HUDEP-2 (cell line): ENCODE results near the gene ACTL8.

ENCODE experiments used
- DNase-seq, 76 experiments: peaks; one replicate each; lab custom pipeline; 2025; ENCODE audit not compliant: unreplicated experiment in 76 of 76; lab: John Stamatoyannopoulos, UW

The ACTL8 gene

GRCh38 chr1:17755120-17755519, at the start of gene ACTL8:
ACTL8 (plus strand) TSS chr1:17755333; CDS start chr1:17823009, 67,676 bp downstream.
- peak in 7 of 76 experiments; percentile 0 to 26 (median 10) for DNase-seq

GRCh38 chr1:17706445-17706844, 48.7 kb upstream of the ACTL8 start:
- DNase-seq, result no peak

GRCh38 chr1:17709981-17710380, 45.2 kb upstream of the ACTL8 start:
- DNase-seq, result no peak

- DNase-seq, result no peak
These were observed 44.1 kb upstream of the ACTL8 start for GRCh38 chr1:17710889-17711576.

GRCh38 chr1:17711577-17711910, 43.6 kb upstream of the ACTL8 start:
- DNase-seq, result no peak

- DNase-seq, result no peak
These were observed 43.2 kb upstream of the ACTL8 start for GRCh38 chr1:17711941-17712340.

GRCh38 chr1:17713993-17714392, 41.1 kb upstream of the ACTL8 start:
- DNase-seq, result no peak

- DNase-seq, result no peak
These were observed 37.3 kb upstream of the ACTL8 start for GRCh38 chr1:17717594-17718535.

GRCh38 chr1:17719874-17720273, 35.3 kb upstream of the ACTL8 start:
- DNase-seq, result no peak

GRCh38 chr1:17721444-17721843, 33.7 kb upstream of the ACTL8 start:
- DNase-seq, result no peak

GRCh38 chr1:17723684-17724083, 31.4 kb upstream of the ACTL8 start:
- no peak for DNase-seq

GRCh38 chr1:17724150-17724549, 31.0 kb upstream of the ACTL8 start:
- DNase-seq, result no peak

- no peak for DNase-seq
These were observed 29.9 kb upstream of the ACTL8 start for GRCh38 chr1:17725084-17725719.

GRCh38 chr1:17725811-17726582, 29.1 kb upstream of the ACTL8 start:
- no peak for DNase-seq

- no peak for DNase-seq
These were observed 26.9 kb upstream of the ACTL8 start for GRCh38 chr1:17728123-17728712.

- DNase-seq, result no peak
These were observed 25.9 kb upstream of the ACTL8 start for GRCh38 chr1:17729248-17729647.

GRCh38 chr1:17729909-17730308, 25.2 kb upstream of the ACTL8 start:
- no peak for DNase-seq

- no peak for DNase-seq
These were observed 23.7 kb upstream of the ACTL8 start for GRCh38 chr1:17731460-17731859.

GRCh38 chr1:17732475-17732874, 22.7 kb upstream of the ACTL8 start:
- DNase-seq, result no peak

- DNase-seq, result no peak
These were observed 21.5 kb upstream of the ACTL8 start for GRCh38 chr1:17733661-17734060.
